SU-DHL-6 (cell line): Measurements from ENCODE around the gene C11orf58.

Source experiments
- H2AFZ ChIP-seq: fragments of 200-600 bp; sonication (generic); 2 replicates; pipeline ENCODE4 v1.6.1; 2014; ENCODE audit warnings: low read depth, mild to moderate bottlenecking, moderate library complexity, mixed read lengths, antibody characterized with exemption, low read length; ENCODE audit not compliant: severe bottlenecking
- H3F3A ChIP-seq: fragments of 200-600 bp; shearing (Covaris generic); 2 replicates; pipeline ENCODE4 v1.6.0; 2016; ENCODE audit warnings: antibody characterized with exemption, mild to moderate bottlenecking; ENCODE audit not compliant: insufficient read depth
- H3K27ac ChIP-seq: fragments of 200-600 bp; sonication (generic); 2 replicates; pipeline ENCODE4 v1.5.1; 2016; ENCODE audit warnings: low read depth, mild to moderate bottlenecking, low read length, moderate library complexity, mixed read lengths
- H3K27me3 ChIP-seq: fragments of 200-600 bp; sonication (generic), shearing (Covaris generic); 2 replicates; pipeline ENCODE4 v1.6.0; 2014; ENCODE audit warnings: mild to moderate bottlenecking, low read length
- H3K36me3 ChIP-seq: fragments of 200-600 bp; sonication (generic); 2 replicates; pipeline ENCODE4 v1.6.1; 2014; ENCODE audit warnings: mild to moderate bottlenecking, low read length, mixed read lengths
- H3K4me2 ChIP-seq: fragments of 300-600, 200-600 bp; shearing (Covaris generic), sonication (generic); 2 replicates; pipeline ENCODE4 v1.6.0; 2014; ENCODE audit warnings: low read length, low read depth, mild to moderate bottlenecking; ENCODE audit not compliant: poor library complexity, severe bottlenecking
- H3K4me3 ChIP-seq: fragments of 200-600 bp; sonication (generic); 2 replicates; pipeline ENCODE4 v1.5.1; 2014; ENCODE audit warnings: antibody characterized with exemption, low read length, mild to moderate bottlenecking, mixed read lengths; ENCODE audit not compliant: insufficient read depth, poor library complexity, severe bottlenecking
- H3K79me2 ChIP-seq: fragments of 200-600 bp; sonication (generic); 2 replicates; pipeline ENCODE4 v1.6.1; 2014; ENCODE audit warnings: mild to moderate bottlenecking, low read length, moderate library complexity; ENCODE audit not compliant: insufficient read depth
- H3K9ac ChIP-seq: fragments of 200-600 bp; sonication (generic); 2 replicates; pipeline ENCODE4 v1.7.0; 2014; ENCODE audit warnings: mild to moderate bottlenecking, low read length
- H3K9me2 ChIP-seq: fragments of 200-600 bp; sonication (generic); replicated peaks from 2 replicates; pipeline ENCODE4 v1.6.1; 2014; ENCODE audit warnings: low read length; ENCODE audit not compliant: insufficient read depth
- H3K9me3 ChIP-seq: fragments of 200-600 bp; sonication (generic); 2 replicates; pipeline ENCODE4 v1.6.1; 2014; ENCODE audit warnings: low read length, mixed read lengths; ENCODE audit not compliant: insufficient read depth
- H4K20me1 ChIP-seq: fragments of 200-600 bp; sonication (generic); 2 replicates; pipeline ENCODE4 v1.6.1; 2014; ENCODE audit warnings: low read depth, mild to moderate bottlenecking, antibody characterized with exemption, low read length, moderate library complexity, mixed read lengths
- EZH2phosphoT487 ChIP-seq: fragments of 200-600 bp; sonication (generic), shearing (Covaris generic); conservative IDR thresholded peaks from 2 replicates; pipeline ENCODE4 v1.6.1; 2018; ENCODE audit warnings: mild to moderate bottlenecking, antibody characterized with exemption, low read length, moderate library complexity, mixed read lengths
- TF ChIP-seq, protein P1 (sequence below): fragments of 200-600 bp; sonication (generic); IDR thresholded peaks from one replicate; pipeline ENCODE4 v1.5.1; 2017; ENCODE audit warnings: antibody characterized with exemption, mild to moderate bottlenecking, low read length, moderate library complexity; ENCODE audit not compliant: insufficient read depth, poor library complexity, severe bottlenecking

Gene C11orf58

DNA sequence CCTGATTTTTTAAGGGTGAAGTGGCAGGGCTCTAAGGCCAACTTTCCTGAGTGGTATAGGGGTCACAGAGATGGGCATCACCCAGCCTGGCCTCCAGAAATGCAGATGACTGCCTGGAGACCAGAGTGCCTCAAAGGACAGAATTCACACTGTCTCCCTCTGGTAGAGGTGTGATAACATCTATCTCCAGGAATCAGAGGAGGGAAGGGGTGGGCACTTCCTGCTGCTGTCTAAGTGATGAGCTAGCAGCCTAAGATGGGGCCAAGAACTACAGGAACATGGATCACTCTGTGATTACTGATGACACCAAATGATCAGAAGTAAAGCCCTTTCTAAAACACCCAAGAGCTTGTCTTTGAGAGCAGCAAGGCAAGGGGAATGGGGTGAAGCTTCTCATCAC is 61.9 kb downstream of the C11orf58 start:
- no peak overlapping the region for H3K4me2 ChIP-seq
- no peaks in the 10 kb centered on the region for H3K27me3 ChIP-seq
- no peaks in the 10 kb centered on the region for H3K9me2 ChIP-seq
- H2AFZ ChIP-seq: no peak overlapping the region
- no peak overlapping the region for H3K9ac ChIP-seq
- H3K79me2 ChIP-seq: no peaks in the 10 kb centered on the region
- H3K4me3 ChIP-seq: no peak overlapping the region
- no peaks in the 10 kb centered on the region for H3K9me3 ChIP-seq
- H3K36me3 ChIP-seq: no peaks in the 10 kb centered on the region
- no peak for TF ChIP-seq EZH2phosphoT487
- TF ChIP-seq, protein P1, sequence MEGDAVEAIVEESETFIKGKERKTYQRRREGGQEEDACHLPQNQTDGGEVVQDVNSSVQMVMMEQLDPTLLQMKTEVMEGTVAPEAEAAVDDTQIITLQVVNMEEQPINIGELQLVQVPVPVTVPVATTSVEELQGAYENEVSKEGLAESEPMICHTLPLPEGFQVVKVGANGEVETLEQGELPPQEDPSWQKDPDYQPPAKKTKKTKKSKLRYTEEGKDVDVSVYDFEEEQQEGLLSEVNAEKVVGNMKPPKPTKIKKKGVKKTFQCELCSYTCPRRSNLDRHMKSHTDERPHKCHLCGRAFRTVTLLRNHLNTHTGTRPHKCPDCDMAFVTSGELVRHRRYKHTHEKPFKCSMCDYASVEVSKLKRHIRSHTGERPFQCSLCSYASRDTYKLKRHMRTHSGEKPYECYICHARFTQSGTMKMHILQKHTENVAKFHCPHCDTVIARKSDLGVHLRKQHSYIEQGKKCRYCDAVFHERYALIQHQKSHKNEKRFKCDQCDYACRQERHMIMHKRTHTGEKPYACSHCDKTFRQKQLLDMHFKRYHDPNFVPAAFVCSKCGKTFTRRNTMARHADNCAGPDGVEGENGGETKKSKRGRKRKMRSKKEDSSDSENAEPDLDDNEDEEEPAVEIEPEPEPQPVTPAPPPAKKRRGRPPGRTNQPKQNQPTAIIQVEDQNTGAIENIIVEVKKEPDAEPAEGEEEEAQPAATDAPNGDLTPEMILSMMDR: no peak
- H3F3A ChIP-seq: no peaks in the 10 kb centered on the region
- H3K27ac ChIP-seq: no peak overlapping the region
- no peaks in the 10 kb centered on the region for H4K20me1 ChIP-seq

DNA sequence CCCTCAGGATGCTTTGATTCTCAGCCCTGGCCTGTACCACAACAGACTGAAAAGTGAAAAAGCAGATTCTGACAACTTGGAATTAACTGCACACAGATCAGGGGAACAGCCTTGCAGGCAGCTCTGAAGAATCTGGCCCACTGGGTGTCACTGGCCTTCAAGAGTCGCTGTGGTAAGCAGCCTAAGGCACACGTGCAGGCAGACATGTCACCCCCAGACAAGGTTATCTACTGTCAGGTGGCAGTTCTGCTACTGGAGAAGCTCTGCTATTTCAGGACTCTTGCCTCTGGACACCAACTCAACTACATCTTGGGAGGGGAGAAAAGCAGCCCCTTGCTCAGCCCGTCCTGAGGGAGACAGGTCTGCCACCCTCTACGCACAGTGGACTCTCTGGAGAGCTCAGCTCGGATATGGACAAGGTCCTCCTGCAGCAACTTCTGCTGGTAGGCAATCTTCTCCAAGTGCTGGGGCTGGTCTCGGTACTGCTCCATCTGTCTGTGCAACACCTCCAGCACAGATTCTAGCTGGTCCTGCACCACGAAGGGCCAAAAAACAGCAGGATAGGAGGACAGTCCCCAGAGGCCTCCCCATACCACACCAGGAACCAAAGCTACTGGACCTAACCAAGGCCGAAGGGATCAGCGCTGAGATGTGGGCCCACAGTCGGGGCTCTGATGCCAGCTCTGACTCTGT is 63.0 kb downstream of the C11orf58 start:
- Histone ChIP-seq H3K4me3 (no peak overlapping the region), H3K27me3 (no peaks in the 10 kb centered on the region), H3F3A (no peaks in the 10 kb centered on the region), H3K9me2 (no peaks in the 10 kb centered on the region), H3K79me2 (no peaks in the 10 kb centered on the region), H2AFZ (no peak overlapping the region), H3K9ac (no peak overlapping the region), H3K27ac (no peak overlapping the region), H3K36me3 (no peaks in the 10 kb centered on the region), H3K4me2 (no peak overlapping the region), H4K20me1 (no peaks in the 10 kb centered on the region), H3K9me3 (no peaks in the 10 kb centered on the region)
- TF ChIP-seq, protein P1: no peak
- TF ChIP-seq EZH2phosphoT487: no peak

DNA sequence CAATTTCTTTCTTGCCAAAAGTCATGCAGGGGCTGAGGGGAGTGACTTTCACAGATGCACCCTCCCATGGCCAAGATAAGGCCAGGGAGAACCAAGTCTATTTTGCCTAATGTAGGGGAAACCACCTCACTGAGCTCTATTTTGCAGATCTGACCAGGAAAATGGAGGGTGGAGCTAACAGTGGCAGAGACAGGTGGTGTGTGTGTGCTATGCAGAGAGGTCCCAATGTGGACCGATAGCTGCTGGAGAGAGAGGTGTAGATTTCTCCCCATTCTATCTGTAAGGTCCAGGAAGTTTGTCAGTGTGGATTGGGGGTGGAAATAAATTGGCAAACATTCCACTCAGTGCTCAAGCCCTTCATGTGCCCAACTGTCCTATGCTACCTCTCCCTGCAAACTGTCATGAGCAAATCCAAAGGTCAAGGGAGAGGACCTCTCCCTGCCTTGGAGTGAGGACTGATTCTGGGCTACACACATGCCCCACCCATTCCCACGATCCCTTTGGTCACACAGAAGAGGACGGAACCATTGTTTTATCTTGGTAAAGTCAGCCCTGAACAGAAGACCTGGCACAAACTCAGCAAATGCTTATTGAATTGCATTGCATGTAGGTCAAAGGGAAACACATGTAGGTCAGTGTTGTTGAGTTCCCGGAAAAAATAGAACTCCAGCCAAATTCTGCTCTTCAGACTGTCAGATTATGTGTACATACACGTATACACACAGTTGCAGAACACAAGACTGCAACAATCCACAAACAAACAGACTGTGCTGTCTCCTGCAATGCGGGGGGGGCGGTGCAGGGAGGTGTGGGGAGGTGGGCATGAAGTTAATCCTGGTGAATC is 65.9 kb downstream of the C11orf58 start:
- H3K79me2 ChIP-seq: no peaks in the 10 kb centered on the region
- no peak overlapping the region for H3K4me3 ChIP-seq
- no peak overlapping the region for H3K27ac ChIP-seq
- H3K36me3 ChIP-seq: no peaks in the 10 kb centered on the region
- no peaks in the 10 kb centered on the region for H3K27me3 ChIP-seq
- H3K4me2 ChIP-seq: no peak overlapping the region
- H3F3A ChIP-seq: no peaks in the 10 kb centered on the region
- no peaks in the 10 kb centered on the region for H3K9me3 ChIP-seq
- no peak overlapping the region for H2AFZ ChIP-seq
- no peaks in the 10 kb centered on the region for H3K9me2 ChIP-seq
- TF ChIP-seq, protein P1: no peak
- no peak for TF ChIP-seq EZH2phosphoT487
- H4K20me1 ChIP-seq: no peaks in the 10 kb centered on the region
- no peak overlapping the region for H3K9ac ChIP-seq
